A673 (cell line): ENCODE measurements around the gene PHACTR3. TPM values are rescaled to one million over a fixed set of nuclear protein-coding genes. Genes with fewer than 3 reads are reported as not detected.

Experiments used
- BruUV-seq: library from RNA; stranded (reverse); fragments of 400-500 nt; replicated peaks from 2 replicates; lab custom pipeline; 2021; lab: Mats Ljungman, UMichigan
- CTCF ChIA-PET: fragments of 300-600 bp; sonication (Branson Sonifier 250); formaldehyde crosslinking; loops from one replicate; lab custom pipeline; 2022; ENCODE audit warnings: antibody characterized with exemption; lab: Charles Lee
- POLR2A ChIA-PET: fragments of 300-600 bp; sonication (Branson Sonifier 250); formaldehyde crosslinking; loops from one replicate; lab custom pipeline; 2022; ENCODE audit warnings: antibody characterized with exemption; ENCODE audit not compliant: low non-redundant PET; lab: Charles Lee
- DNase-seq: peaks from one replicate; pipeline ENCODE4 v3.0.0-alpha.2; 2015; ENCODE audit warnings: low spot score
- H3K27ac ChIP-seq: fragments of 200-600 bp; sonication (generic); 2 replicates; pipeline ENCODE4 v1.5.1; 2016; ENCODE audit warnings: mixed run types, low read depth, mild to moderate bottlenecking, mixed read lengths, antibody characterized with exemption, low read length; ENCODE audit not compliant: poor library complexity, severe bottlenecking
- H3K27me3 ChIP-seq: fragments of 200-600 bp; sonication (generic); replicated peaks from 2 replicates; pipeline ENCODE4 v1.6.1; 2017; ENCODE audit warnings: mixed run types, low read depth, mild to moderate bottlenecking, mixed read lengths, antibody characterized with exemption, low read length; ENCODE audit not compliant: insufficient read depth, poor library complexity
- H3K36me3 ChIP-seq: fragments of 200-600 bp; sonication (generic); 2 replicates; pipeline ENCODE4 v1.6.1; 2016; ENCODE audit warnings: mixed run types, mild to moderate bottlenecking, mixed read lengths, antibody characterized with exemption, low read length; ENCODE audit not compliant: insufficient read depth, poor library complexity, severe bottlenecking
- H3K4me1 ChIP-seq: fragments of 200-600 bp; sonication (generic); 2 replicates; pipeline ENCODE4 v1.6.1; 2017; ENCODE audit warnings: mixed run types, mild to moderate bottlenecking, mixed read lengths, antibody characterized with exemption, low read length; ENCODE audit not compliant: insufficient read depth, poor library complexity, severe bottlenecking
- H3K4me3 ChIP-seq: fragments of 200-600 bp; sonication (generic); 2 replicates; pipeline ENCODE4 v1.5.1; 2016; ENCODE audit warnings: low read depth, mixed run types, mild to moderate bottlenecking, mixed read lengths, low read length; ENCODE audit not compliant: poor library complexity, severe bottlenecking
- H3K9me3 ChIP-seq: fragments of 200-600 bp; sonication (generic); 2 replicates; pipeline ENCODE4 v1.6.1; 2016; ENCODE audit warnings: mixed run types, low read depth, mild to moderate bottlenecking, mixed read lengths, antibody characterized with exemption, low read length; ENCODE audit not compliant: poor library complexity, severe bottlenecking
- CTCF ChIP-seq: fragments of 300-800, 200-600 bp; sonication (generic); conservative IDR thresholded peaks from 2 replicates; pipeline ENCODE4 v1.5.1; 2017; ENCODE audit warnings: low read depth, mild to moderate bottlenecking, antibody characterized with exemption, low read length, moderate library complexity, mixed read lengths
- EZH2 ChIP-seq: fragments of 200-600 bp; sonication (generic); IDR thresholded peaks from 2 replicates; pipeline ENCODE4 v1.6.1; 2017; ENCODE audit warnings: borderline replicate concordance, low read depth, mild to moderate bottlenecking, mixed read lengths, antibody characterized with exemption, low read length; ENCODE audit not compliant: poor library complexity, severe bottlenecking
- intact Hi-C: fragments of 100-400 bp; cut with micrococcal nuclease; formaldehyde crosslinking; loops from one replicate; pipeline ENCODE4 v1.10.0; 2022; ENCODE audit not compliant: unreplicated experiment
- total RNA-seq: library from RNA; stranded (reverse); gene quantifications from 2 replicates; pipeline ENCODE4 v1.2.3, GENCODE V29; 2021

The PHACTR3 gene
- total RNA-seq, 1 experiment from 2014 or later = 0.17 TPM

- H3K4me1 ChIP-seq = no peaks in the 10 kb centered on the region
- no peak for TF ChIP-seq CTCF
- TF ChIP-seq EZH2 = no peak
- H3K27ac ChIP-seq = no peak overlapping the region
- H3K36me3 ChIP-seq = no peaks in the 10 kb centered on the region
- no peaks in the 10 kb centered on the region for H3K27me3 ChIP-seq
- H3K4me3 ChIP-seq = no peak overlapping the region
- intact Hi-C loops = no loop called here
- H3K9me3 ChIP-seq = no peaks in the 10 kb centered on the region
- DNase-seq = no peak
- CTCF ChIA-PET = no interaction called here
- POLR2A ChIA-PET = no interaction called here
- no TSS peak for BruUV-seq
These were observed 174.4 kb downstream of the PHACTR3 start for GRCh38 chr20:59778615-59779200.

- Histone ChIP-seq H3K4me1 (no peaks in the 10 kb centered on the region), H3K4me3 (no peak overlapping the region), H3K27ac (no peak overlapping the region), H3K27me3 (no peaks in the 10 kb centered on the region), H3K36me3 (no peaks in the 10 kb centered on the region), H3K9me3 (no peaks in the 10 kb centered on the region)
- CTCF ChIA-PET = interaction anchor here (0.6 kb wide), 1 partner anchor 1214 kb away, joined by 5 read pairs; no protein-coding TSS in a partner anchor
- intact Hi-C loops = no loop called here
- DNase-seq = no peak
- POLR2A ChIA-PET = no interaction called here
- BruUV-seq = no TSS peak
- no peak for TF ChIP-seq EZH2
- TF ChIP-seq CTCF = no peak
These were observed 175.5 kb downstream of the PHACTR3 start for GRCh38 chr20:59779656-59780380.

DNA sequence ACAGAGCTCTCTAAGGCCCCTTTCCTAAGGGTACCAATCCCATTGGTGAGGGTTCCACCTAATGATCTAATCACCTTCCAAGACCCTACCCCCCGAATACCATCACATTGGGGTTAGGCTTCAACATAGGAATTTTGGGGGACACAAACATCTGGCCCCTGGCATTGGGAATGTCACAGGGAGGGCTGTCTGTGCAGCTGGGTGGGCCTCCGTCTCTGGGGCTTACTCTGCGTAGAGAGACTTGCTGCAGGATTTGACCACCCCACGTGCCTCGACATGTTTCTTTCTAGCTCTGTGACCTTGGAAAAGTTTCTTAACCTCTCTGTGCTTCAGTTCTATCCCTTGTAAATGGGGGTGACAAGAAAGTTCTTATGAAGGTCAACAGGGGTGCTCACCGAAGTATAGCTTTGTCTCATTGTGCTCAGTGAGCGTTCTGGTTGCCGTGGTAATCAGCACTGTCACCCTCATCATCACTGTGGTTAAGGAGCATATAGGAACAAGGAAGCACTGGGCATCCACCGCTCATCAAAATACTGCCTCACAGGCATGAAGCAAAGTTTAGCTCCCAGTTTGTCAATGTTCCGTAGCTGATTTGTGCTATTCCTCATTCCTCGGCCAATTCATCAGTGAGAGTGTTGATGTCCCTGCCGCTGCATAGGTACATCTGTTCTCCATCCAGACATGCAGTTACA is 176.3 kb downstream of the PHACTR3 start:
- TF ChIP-seq CTCF (no peak), EZH2 (no peak)
- Histone ChIP-seq H3K36me3 (no peaks in the 10 kb centered on the region), H3K4me3 (no peak overlapping the region), H3K4me1 (no peaks in the 10 kb centered on the region), H3K27ac (no peak overlapping the region), H3K27me3 (no peaks in the 10 kb centered on the region), H3K9me3 (no peaks in the 10 kb centered on the region)
- DNase-seq = no peak
- POLR2A ChIA-PET = no interaction called here
- intact Hi-C loops = no loop called here
- no TSS peak for BruUV-seq
- CTCF ChIA-PET = no interaction called here
